OCI-LY7 (cell line): ENCODE measurements around the gene MARF1. TPM values are rescaled to one million over a fixed set of nuclear protein-coding genes. Genes with fewer than 3 reads are reported as not detected.

Experiments
- BruUV-seq: library from RNA; stranded (reverse); fragments of 400-500 nt; replicated peaks from 2 replicates; lab custom pipeline; 2021; lab: Mats Ljungman, UMichigan
- CTCF ChIA-PET: fragments of 300-600 bp; sonication (Branson Sonifier 250); formaldehyde crosslinking; loops from one replicate; lab custom pipeline; 2022; ENCODE audit warnings: antibody characterized with exemption; ENCODE audit not compliant: unreplicated experiment; lab: Charles Lee
- POLR2A ChIA-PET: fragments of 300-600 bp; sonication (Branson Sonifier 250); formaldehyde crosslinking; loops from one replicate; lab custom pipeline; 2022; ENCODE audit warnings: antibody characterized with exemption; lab: Charles Lee
- DNase-seq: peaks from one replicate; pipeline ENCODE4 v3.0.0-alpha.2; 2015; ENCODE audit warnings: low spot score
- H2AFZ ChIP-seq: fragments of 200-600 bp; sonication (generic), shearing (Covaris generic); 2 replicates; pipeline ENCODE4 v1.6.1; 2014; ENCODE audit warnings: mild to moderate bottlenecking, antibody characterized with exemption, low read length, moderate library complexity
- H3K27ac ChIP-seq: fragments of 200-600 bp; sonication (generic); 2 replicates; pipeline ENCODE4 v1.5.1; 2014; ENCODE audit warnings: mixed run types, low read depth, mild to moderate bottlenecking, moderate library complexity, low read length, inconsistent platforms; ENCODE audit not compliant: poor library complexity, severe bottlenecking
- H3K36me3 ChIP-seq: fragments of 200-600 bp; sonication (generic); 2 replicates; pipeline ENCODE4 v1.6.1; 2014; ENCODE audit warnings: mild to moderate bottlenecking, antibody characterized with exemption, low read length, moderate library complexity, mixed read lengths; ENCODE audit not compliant: insufficient read depth
- H3K4me1 ChIP-seq: fragments of 200-600 bp; sonication (generic); 2 replicates; pipeline ENCODE4 v1.5.1; 2014; ENCODE audit warnings: mild to moderate bottlenecking, low read length; ENCODE audit not compliant: insufficient read depth, poor library complexity, severe bottlenecking
- H3K4me2 ChIP-seq: fragments of 200-600 bp; sonication (generic); 2 replicates; pipeline ENCODE4 v1.6.1; 2014; ENCODE audit warnings: mild to moderate bottlenecking, low read length
- H3K4me3 ChIP-seq: fragments of 200-600 bp; sonication (generic); 2 replicates; pipeline ENCODE4 v1.5.1; 2014; ENCODE audit warnings: mild to moderate bottlenecking, low read depth, low read length; ENCODE audit not compliant: poor library complexity, severe bottlenecking
- H3K79me2 ChIP-seq: fragments of 200-600 bp; sonication (generic); 2 replicates; pipeline ENCODE4 v1.6.1; 2016; ENCODE audit warnings: low read depth, mild to moderate bottlenecking, low read length, moderate library complexity, mixed read lengths; ENCODE audit not compliant: insufficient read depth
- H3K9me2 ChIP-seq: fragments of 200-600 bp; sonication (generic); 2 replicates; pipeline ENCODE4 v1.6.1; 2016; ENCODE audit warnings: mild to moderate bottlenecking, low read length, mixed read lengths; ENCODE audit not compliant: insufficient read depth
- H3K9me3 ChIP-seq: fragments of 200-600 bp; sonication (generic); 2 replicates; pipeline ENCODE4 v1.6.1; 2014; ENCODE audit warnings: mild to moderate bottlenecking, mixed run types, low read length, mixed read lengths
- H4K20me1 ChIP-seq: fragments of 200-600 bp; sonication (generic); 2 replicates; pipeline ENCODE4 v1.6.1; 2014; ENCODE audit warnings: mild to moderate bottlenecking, antibody characterized with exemption, low read length, moderate library complexity, mixed read lengths; ENCODE audit not compliant: insufficient read depth
- CTCF ChIP-seq: fragments of 200-600 bp; sonication (generic); conservative IDR thresholded peaks from 2 replicates; pipeline ENCODE4 v1.5.1; 2014; ENCODE audit warnings: mild to moderate bottlenecking, antibody characterized with exemption, low read length, moderate library complexity, mixed read lengths
- EZH2phosphoT487 ChIP-seq: fragments of 200-600 bp; sonication (generic); IDR thresholded peaks from 2 replicates; pipeline ENCODE4 v1.6.1; 2018; ENCODE audit warnings: low read depth, borderline replicate concordance, mild to moderate bottlenecking, mixed run types, antibody characterized with exemption, low read length, moderate library complexity, mixed read lengths
- intact Hi-C: fragments of 100-400 bp; cut with micrococcal nuclease; formaldehyde crosslinking; loops from one replicate; pipeline ENCODE4 v1.10.0; 2022; ENCODE audit not compliant: unreplicated experiment
- total RNA-seq, 2 experiments: library from RNA; depleted of rRNA in 1 of 2; stranded (reverse); fragments of >200 nt in 1 of 2; shearing (Covaris generic) in 1 of 2; gene quantifications; 2 replicates each; pipeline ENCODE4 v1.2.3, GENCODE V29; 2014 to 2022

The MARF1 gene
- total RNA-seq, 2 experiments from 2014 or later, result 20.6 to 71.1 TPM

DNA sequence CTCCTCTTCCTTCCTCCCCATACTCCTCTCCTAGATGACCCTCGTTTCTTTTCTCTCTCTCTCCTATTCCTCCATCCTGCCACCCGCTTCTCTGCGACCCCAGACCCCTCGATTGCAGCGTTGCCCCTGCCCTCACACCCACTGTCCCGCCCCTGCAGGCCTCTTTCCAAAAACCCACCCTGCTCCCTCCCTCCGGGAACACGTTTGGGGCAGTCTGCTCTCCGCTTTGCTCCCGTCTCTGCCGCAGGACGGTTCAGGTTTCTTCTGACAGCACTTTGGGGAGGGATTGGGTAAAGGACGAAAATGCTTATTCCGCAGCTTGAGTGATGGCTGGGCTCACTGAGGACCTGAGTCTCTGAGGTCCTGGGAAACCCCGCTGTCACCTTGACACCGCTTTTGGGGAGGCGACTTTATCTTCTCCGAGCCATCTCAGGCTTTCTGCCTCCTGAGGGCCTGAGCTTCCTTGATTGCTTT is 7.8 kb upstream of the MARF1 start:
- Histone ChIP-seq H4K20me1 (0 out of 2 replicates have a peak, but pooled peaks cover 5% of the 10 kb centered on the region), H3K4me3 (peak overlapping the region; percentile 93), H3K4me2 (peak overlapping the region; percentile 69), H3K9me3 (no peaks in the 10 kb centered on the region), H3K79me2 (peaks cover 54% of the 10 kb centered on the region), H3K9me2 (no peaks in the 10 kb centered on the region), H3K36me3 (peaks cover 35% of the 10 kb centered on the region), H3K4me1 (peaks cover 46% of the 10 kb centered on the region), H3K27ac (peak overlapping the region; percentile 66), H2AFZ (peak overlapping the region; percentile 56; the same call in 1 of the 2 replicates)
- BruUV-seq, result no TSS peak
- CTCF ChIA-PET, result no interaction called here
- TF ChIP-seq CTCF, result no peak
- TF ChIP-seq EZH2phosphoT487, result no peak
- peak; percentile 36 for DNase-seq
- intact Hi-C loops, result loop anchor here (1.0 kb wide), 1 partner anchor 8 kb away; no protein-coding TSS in a partner anchor
- POLR2A ChIA-PET, result interaction anchor here (1.0 to 1.4 kb wide), 3 partner anchors 9 to 18 kb away, joined by 3 to 5 read pairs (median 3); no protein-coding TSS in a partner anchor

GRCh38 chr16:15650019-15650697 is 7.2 kb upstream of the MARF1 start, which contains the start of gene NDE1:
TSS of gene NDE1 (plus strand) at chr16:15650245. CDS start at chr16:15664779, 14,534 bp downstream.
- ChIA-PET POLR2A (interaction anchor here (1.0 to 1.4 kb wide), 3 partner anchors 8 to 18 kb away, joined by 3 to 5 read pairs (median 3); no protein-coding TSS in a partner anchor), CTCF (no interaction called here)
- Histone ChIP-seq H2AFZ (peak within 1 kb of the TSS; percentile 79), H3K4me2 (peak within 1 kb of the TSS; percentile 82), H4K20me1 (0 out of 2 replicates have a peak, but pooled peaks cover 5% of the 10 kb centered on the region), H3K4me1 (peaks cover 52% of the 10 kb centered on the region), H3K9me2 (no peaks in the 10 kb centered on the region), H3K9me3 (no peaks in the 10 kb centered on the region), H3K27ac (peak within 1 kb of the TSS; percentile 66), H3K4me3 (peak within 1 kb of the TSS; percentile 93), H3K36me3 (peaks cover 32% of the 10 kb centered on the region), H3K79me2 (peaks cover 50% of the 10 kb centered on the region)
- BruUV-seq, result no TSS peak
- DNase-seq, result peak; percentile 93
- TF ChIP-seq CTCF (no peak), EZH2phosphoT487 (no peak)
- intact Hi-C loops, result loop anchor here (1.0 kb wide), 1 partner anchor 8 kb away; no protein-coding TSS in a partner anchor
